ENCODE measurements around the gene BICD1.
"Not testable (repeated sequence)": the region's sequence is repeated elsewhere in the genome, so short reads cannot be mapped to it uniquely, and the experiment has no call there.

The BICD1 gene

DNA sequence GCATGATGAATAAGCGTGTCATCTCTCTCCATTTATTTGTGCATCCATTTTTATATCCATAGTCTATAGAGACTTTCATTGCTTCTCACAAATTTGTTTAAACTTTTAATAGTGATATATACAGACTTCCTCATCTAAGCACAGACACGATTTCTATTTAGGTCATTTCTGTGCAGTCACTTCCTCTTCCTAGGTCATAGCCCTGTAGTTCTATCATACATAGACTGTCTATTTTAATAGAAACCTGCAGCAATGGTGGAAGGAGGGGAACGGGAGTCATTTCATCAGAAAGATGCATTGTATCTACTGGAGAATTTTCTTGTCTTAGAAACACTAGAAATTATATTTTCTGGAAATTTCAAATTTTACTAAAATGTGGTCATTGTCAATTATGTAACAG is 159.3 kb downstream of the BICD1 start:
- TF ChIP-seq, protein P1, sequence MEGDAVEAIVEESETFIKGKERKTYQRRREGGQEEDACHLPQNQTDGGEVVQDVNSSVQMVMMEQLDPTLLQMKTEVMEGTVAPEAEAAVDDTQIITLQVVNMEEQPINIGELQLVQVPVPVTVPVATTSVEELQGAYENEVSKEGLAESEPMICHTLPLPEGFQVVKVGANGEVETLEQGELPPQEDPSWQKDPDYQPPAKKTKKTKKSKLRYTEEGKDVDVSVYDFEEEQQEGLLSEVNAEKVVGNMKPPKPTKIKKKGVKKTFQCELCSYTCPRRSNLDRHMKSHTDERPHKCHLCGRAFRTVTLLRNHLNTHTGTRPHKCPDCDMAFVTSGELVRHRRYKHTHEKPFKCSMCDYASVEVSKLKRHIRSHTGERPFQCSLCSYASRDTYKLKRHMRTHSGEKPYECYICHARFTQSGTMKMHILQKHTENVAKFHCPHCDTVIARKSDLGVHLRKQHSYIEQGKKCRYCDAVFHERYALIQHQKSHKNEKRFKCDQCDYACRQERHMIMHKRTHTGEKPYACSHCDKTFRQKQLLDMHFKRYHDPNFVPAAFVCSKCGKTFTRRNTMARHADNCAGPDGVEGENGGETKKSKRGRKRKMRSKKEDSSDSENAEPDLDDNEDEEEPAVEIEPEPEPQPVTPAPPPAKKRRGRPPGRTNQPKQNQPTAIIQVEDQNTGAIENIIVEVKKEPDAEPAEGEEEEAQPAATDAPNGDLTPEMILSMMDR (IDR thresholded peaks at IDR 0.05) = no peak
- TF ChIP-seq ZFX (IDR thresholded peaks at IDR 0.05; ENCODE audit: borderline replicate concordance) = no peak
- no peak overlapping the region for H3K27ac ChIP-seq

DNA sequence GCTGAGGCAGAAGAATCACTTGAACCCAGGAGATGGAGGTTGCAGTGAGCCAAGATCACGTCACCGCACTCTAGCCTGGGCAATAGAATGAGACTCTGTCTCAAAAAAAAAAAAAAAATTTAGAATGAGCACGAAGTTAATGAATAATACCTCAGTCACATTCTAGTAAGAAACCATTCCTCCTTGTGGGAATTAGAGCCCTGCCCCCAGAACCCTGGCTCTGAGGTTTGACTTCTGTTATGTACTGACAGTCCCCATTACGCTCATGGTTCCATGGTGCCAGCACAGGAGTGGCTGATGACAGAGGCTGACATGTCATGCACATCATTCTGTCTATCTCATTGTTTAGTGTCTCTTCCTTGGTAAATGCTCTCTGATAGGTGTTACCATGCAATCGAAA is 160.1 kb downstream of the BICD1 start:
- TF ChIP-seq ZFX (IDR thresholded peaks at IDR 0.05; ENCODE audit: borderline replicate concordance) = no peak
- TF ChIP-seq, protein P1 (IDR thresholded peaks at IDR 0.05) = no peak
- no peak overlapping the region for H3K27ac ChIP-seq

DNA sequence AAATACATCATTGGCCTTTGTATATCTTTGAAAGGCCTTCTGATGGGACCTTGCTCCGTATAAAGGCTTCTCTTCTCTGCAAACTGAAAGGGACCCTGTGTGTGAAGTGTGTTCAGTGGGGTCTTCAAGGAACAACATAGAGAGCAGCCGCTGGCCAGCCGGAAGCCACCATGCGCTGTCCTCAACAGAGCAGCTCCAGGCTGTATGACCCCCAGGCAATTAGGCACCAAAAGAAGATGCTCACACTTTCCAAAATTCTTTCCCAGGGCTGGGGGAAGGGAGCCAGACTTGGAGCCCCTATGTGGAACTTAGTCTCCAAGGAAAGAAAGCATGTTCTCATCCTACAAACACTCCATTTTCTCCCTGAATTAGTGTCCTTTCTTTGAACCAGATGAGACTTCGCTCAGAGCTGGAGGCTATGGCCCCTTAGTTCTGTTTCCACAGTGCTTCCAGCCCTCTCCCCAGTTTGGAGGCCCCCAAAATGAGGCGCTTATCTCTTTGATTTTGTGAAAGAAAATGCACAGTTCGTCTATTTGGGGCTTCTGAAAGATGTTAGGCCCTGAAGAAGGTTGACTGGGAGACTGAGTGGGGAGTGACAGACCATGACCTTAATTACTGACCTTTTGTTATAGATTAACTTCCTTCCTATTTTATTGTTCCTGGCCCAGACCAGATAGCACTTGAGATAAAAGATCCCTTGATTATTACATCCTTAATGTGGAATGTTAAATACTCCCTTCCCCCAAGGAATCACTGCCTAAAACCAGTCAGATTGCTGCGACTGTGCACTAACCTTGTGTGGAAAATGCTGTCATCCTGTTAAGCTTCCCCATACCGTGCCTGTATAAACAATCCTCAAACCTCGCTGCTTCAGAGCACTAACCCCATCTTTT is 164.4 kb downstream of the BICD1 start:
- peak overlapping the region; percentile 74 for H3K27ac ChIP-seq
- TF ChIP-seq, protein P1 (IDR thresholded peaks at IDR 0.05) = no peak
- no peak for TF ChIP-seq ZFX (IDR thresholded peaks at IDR 0.05; ENCODE audit: borderline replicate concordance)

DNA sequence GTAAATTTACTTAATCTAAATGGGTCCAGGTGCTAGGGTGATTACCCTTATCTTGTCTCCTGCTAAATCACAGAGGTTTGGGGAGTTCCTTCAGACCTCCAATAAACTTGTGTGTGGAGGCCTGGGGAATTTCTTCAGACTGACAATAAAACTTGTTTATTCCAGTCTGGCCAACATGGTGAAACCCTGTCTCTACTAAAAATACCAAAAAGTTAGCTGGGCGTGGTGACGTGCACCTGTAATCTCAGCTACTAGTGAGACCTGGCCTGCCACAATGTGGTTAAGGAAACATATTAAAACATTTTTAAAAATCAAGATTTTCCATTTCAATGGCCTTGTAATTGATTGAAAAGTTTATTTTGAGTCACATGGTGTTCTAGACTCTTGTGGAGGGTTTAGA is 165.8 kb downstream of the BICD1 start:
- peak overlapping the region; percentile 74 for H3K27ac ChIP-seq
- TF ChIP-seq ZFX (IDR thresholded peaks at IDR 0.05; ENCODE audit: borderline replicate concordance) = no peak
- TF ChIP-seq, protein P1 (IDR thresholded peaks at IDR 0.05) = no peak

DNA sequence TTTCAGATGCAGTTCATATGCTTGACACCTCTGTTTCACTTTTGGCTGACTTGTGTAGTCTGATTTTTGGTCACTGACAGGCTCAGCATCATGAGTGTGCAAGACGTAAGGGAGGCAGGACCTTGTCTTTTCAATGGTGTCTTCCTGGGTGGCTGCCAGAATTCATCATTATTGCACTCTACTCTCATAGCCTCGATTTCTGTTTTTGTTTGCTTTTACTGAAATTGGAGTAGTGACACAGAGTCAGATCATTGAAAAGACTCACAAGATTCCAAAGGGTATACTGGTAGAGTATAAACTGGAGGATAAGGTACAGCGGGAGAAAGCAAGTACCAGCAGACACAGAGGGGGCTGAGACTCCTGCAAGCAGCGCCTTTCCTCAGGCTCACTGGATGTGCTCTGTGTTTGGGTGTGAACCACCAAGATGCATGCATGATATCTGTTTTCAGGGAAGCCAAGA is 166.4 kb downstream of the BICD1 start:
- H3K27ac ChIP-seq = no peak overlapping the region; the same call in 1 of the 2 replicates
- no peak for TF ChIP-seq ZFX (IDR thresholded peaks at IDR 0.05; ENCODE audit: borderline replicate concordance)
- TF ChIP-seq, protein P1 (IDR thresholded peaks at IDR 0.05) = no peak

DNA sequence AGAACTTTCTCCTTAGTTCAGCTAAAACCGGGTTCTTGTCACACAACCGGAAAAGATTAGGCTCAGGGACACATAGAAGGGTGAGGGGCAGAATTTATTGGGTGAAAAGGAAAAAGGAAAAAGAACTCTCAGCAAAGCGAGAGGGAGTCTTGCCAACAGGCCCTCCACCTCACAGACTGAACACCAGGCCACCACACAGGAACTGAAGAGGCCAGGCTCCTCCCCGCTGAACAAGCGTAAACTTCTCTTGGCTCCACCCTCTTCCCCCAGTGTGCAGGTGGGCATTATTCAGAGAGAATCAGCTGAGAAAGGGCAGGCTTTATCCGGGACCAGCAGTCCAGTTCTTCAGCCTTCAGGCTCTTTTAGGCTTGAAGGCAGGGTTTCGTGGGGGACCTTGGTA is 167.1 kb downstream of the BICD1 start:
- TF ChIP-seq ZFX (IDR thresholded peaks at IDR 0.05; ENCODE audit: borderline replicate concordance) = no peak
- TF ChIP-seq, protein P1 (IDR thresholded peaks at IDR 0.05) = no peak

DNA sequence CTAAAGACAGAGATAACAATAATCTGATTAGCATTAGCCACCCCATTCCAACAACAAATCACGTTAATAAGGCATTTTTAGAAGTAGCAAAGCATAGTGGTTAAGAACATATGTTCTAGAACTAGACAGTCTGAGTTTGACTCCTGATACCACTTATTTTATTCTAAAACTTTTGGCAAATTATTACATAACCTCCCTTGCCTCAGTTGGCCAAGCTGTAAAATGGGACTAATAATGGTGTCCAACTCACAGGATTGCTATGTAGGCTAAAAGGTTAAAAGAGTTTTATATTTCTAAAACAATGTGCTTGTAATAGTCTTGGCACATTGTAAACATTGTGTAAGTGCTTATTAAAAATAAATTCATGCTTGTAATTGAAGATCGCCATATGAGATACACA is 168.0 kb downstream of the BICD1 start:
- H3K27ac ChIP-seq = no peak overlapping the region
- TF ChIP-seq ZFX (IDR thresholded peaks at IDR 0.05; ENCODE audit: borderline replicate concordance) = no peak
- TF ChIP-seq, protein P1 (IDR thresholded peaks at IDR 0.05) = no peak

More for the DNA sequence above, 167.1 kb downstream of the BICD1 start:
- no peak overlapping the region for H3K27ac ChIP-seq

DNA sequence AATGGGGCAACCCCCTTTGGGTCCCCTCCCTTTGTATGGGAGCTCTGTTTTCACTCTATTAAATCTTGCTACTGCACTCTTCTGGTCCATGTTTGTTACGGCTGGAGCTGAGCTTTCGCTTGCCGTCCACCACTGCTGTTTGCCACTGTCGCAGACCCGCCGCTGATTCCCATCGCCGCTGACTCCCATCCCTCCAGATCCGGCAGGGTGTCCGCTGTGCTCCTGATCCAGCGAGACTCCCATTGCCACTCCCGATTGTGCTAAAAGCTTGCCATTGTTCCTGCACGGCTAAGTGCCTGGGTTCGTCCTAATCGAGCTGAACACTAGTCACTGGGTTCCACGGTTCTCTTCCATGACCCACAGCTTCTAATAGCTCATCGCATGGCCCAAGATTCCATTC is 168.9 kb downstream of the BICD1 start:
- not testable (repeated sequence) for H3K27ac ChIP-seq

All from 22Rv1 (cell line).